HG03558 (cell line): ENCODE results near the gene KIRREL3.

ENCODE experiments used
- ATAC-seq: cut with Tn5 transposase; IDR thresholded peaks from one replicate; pipeline ENCODE4 v1.9.1; 2021; ENCODE audit warnings: moderate number of reproducible peaks; ENCODE audit not compliant: unreplicated experiment; ENCODE audit errors: extremely low read depth

The KIRREL3 gene

DNA sequence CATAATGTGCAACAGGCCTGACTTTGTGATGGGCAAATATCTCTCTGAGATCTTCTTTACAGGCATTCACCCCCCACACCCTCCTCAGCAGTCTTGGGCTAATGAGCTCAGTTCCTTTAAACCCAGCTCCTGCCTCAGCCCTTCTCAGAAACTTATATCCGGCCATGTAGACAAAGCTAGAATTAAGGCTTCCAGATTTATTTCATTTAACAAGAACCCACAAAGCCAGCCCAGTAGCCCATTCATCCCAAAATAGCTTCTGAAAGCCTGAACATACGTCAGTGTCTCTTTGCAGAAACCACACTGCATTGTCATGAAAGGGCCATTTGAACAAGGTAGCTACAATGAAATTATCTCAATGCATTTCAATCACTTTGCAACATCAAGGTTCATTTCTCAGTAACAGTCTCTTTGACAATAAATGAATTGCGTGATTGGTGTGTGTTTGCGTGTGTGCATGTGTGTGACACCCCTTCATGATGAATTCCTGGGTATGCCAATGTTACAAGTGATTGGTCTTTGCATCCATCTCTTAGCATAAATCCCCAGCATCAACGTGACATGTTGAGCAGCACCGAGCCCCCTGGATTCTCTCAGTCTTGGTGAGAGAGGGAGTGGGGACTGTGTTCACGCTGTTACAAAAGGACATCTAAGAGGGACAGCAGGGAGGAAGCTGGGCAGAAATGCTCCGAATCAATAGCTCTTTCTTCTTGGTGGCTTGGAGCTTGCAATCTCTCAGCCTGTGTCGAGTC is 299.6 kb downstream of the KIRREL3 start:
- no peak for ATAC-seq

DNA sequence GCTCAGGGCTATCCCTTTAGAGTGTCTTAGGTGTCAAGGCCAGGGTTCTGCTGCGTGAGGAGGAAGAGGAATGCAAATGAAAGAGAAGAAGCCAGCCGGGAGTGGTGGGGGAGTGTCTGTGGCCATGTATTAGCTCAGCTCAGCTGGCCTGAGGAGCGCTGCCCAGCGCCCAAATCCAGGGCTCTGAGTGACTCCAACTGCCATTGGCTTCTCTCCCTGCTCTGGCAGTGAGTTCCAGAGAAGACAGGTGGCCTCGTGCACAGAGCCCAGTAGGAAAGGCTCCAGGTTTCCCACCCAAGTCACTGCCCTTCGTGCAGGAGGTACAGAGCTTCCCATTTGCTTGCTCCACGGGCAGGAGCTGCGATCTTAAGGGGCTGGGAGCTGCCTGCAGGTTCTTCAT is 302.0 kb downstream of the KIRREL3 start:
- ATAC-seq, result no peak

DNA sequence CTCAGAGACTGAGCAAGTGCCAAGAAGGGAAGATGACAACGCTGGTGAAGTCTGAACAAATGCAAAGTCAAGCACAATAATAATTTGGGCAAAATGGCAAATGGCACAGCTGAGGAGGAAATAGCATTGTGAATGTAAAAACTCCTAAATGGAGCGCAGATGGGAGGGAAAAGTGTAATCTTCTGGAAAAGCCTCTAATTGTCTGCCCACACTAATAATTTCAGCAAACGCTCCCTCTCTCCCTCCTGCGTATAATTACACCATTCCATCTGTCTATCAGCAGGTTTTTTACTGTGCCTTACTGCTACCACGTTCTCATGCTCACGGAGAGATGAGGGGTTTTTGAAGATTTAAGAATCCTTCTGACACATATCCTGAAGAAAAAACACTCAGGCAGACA is 302.6 kb downstream of the KIRREL3 start:
- no peak for ATAC-seq

DNA sequence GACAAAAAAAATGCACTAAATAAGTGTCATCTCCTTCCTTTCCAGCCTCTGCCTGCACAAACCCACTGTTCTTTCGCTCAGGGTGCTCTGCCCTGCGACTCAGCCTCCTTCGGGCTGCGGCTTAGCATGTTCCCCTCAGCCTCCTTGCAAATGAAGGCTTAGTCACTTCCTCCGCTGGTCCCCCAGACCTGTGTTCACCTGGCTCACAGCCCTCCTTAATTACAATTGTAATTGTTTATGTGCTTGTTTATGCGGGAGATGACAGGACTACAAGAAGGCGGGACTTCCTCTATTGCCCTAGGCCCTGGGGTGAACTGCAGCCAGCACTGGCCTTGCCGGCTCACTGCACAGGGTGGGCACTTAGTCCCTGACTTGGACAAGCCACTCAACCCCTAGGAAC is 303.6 kb downstream of the KIRREL3 start:
- ATAC-seq, result no peak

DNA sequence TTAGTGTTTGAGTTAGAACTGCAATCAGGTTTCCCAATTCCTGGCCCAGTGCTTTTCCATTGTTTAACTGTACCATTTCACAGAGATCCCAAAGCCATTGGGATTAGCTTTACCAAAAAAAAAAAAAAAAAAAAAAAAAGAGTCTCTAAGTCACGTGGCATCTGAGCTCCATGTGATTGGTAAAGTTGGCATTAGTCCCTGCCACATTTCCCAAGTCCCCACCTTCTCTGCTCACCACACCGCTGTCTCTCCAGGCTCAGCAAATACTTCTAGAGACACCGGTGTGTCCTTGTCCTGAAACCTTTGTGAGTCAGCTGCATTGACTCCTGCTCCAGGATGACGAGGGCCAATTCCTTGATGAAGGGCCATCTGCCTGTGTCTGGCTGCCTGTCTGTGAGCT is 305.3 kb downstream of the KIRREL3 start:
- no peak for ATAC-seq

DNA sequence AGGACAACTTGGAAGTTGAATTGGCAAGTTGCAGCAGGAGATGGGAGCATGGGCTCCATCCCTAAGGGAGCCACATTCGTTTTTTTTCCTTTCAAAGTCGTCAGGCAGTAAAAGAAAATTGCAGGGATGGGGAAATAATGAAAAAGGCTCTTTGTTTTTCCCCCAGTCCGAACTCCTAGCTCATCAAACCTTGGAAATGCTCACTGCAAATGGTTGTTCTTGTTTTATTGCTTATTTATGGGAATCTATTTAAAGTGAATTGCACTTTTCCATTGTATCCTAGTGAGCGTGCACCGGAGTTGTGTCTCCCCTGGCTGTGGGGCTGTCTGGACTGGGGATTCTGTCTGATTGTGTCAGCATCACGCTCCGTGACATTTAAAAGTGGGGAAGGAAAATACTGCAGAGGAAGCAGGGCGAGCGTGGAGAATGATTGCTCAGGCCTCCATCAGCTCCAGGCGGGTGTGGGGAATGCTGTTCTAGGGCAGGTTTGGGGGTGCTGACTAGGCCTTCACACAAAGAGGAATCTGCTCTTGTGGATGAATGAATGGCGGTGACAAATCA is 306.4 kb downstream of the KIRREL3 start:
- no peak for ATAC-seq

DNA sequence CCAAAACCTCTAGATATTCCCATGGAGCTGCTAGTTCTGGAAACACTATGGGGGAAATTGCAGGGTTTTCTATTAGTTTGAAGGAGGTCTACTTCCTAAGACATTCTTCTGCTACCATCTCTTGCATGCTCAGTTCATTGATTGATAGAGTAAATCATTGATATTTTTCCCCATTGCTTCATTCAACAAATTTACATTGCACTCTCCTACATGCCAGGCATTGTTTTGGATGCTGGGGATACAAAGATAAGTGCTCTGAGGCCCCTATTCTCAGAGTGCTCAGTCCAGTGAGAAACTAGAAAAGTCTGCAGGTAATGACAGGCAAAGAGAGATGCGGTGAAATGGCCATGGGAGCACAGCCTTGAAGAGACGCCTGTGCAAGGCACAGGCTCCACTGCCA is 313.1 kb downstream of the KIRREL3 start:
- ATAC-seq, result no peak

DNA sequence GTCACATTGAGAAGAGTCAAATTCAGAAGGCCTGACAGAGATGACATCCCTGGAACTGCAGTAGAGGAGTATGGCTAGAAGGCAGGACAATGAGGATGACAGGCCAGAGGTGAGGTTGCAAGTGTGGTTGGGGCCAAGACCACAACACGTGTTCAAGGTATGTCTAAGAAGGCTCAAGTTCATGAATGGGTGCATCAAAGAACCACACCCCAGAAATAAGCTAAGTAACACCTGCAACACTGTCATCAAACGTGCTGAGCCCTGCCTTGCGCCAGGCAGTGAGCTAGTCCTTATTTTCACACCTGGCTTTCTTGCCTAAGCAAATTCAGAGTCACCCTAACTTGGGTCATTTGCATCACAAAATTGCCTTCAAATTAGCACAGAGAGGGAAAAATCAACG is 313.6 kb downstream of the KIRREL3 start:
- no peak for ATAC-seq

DNA sequence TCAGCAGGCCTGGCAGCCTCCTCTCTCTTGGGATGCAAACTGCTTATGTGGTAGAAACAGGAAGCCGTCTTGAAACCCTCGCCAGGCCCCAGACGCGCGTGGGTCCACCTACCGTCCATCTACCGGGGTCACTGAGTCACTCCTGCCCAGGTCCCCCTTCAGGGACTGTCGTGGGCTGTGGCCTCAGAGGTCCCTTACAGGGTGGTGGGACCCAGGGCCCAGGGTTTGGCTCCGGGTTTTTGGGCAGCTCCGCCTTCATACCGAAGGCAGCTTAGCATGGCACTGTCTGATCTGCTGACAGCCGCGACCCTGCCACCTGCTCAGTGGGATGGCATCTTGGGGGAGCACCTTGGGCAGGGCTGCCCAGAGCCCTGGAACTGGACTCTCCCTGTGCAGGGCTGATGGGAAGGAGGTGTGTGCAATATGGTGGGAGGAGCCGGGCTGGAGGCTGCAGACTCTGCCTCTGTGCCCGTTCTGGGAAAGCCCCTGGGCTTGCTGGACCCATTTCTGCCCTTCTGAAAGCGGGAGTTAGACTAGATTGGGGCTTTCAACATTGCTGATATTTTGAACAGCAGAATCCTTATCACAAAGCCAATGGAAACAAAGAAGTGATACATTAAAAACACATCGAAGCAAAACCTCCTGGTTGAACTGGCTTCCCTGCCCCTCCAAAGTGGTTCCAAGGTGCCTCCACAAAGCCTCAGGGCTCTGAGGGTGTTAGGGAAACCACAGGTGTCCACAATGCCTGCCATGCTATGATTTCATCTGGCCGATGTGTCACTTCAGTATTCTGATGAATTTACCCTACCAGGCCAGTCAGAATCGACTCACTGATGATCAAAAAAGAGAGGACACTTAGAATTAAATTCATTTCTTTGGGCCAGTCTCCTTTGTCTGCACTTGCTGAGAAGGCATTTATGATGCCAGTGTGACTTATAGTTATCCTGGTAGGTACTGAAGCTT is 316.5 kb downstream of the KIRREL3 start:
- no peak for ATAC-seq

DNA sequence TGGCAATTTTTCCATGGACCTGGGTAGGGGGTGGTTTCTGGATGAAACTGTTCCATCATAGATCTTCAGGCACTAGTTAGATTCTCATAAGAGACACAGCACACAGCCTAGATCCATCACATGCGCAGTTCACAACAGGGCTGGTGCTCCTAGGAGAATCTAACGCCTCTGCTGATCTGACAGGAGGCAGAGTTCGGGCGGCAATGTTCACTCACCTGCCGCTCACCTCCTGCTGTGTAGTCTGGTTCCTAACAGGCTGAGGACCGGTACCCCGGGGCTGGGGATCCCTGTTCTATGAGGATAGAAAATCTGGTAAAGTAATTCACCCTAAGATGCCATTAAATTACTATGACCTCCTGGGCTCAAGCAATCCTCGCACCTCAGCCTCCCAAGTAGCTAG is 318.0 kb downstream of the KIRREL3 start:
- ATAC-seq, result no peak

DNA sequence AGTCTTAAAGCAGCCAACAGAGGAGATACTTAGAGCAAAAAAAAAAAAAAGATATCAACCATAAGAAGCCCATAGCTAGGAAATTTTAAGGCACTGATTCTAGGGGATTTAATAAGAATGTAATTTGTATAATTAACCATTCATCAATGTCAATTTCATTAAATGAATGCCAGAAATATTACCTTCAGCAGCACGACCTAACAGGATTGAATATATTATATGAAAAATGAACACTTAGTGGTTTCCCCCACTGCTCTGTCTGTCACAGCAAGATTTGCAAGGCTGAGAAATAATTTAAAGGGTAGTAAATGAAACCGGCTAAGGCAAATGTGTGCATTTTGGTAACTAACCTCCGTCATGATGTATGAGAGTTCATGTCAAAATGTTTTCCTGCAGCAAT is 319.9 kb downstream of the KIRREL3 start:
- ATAC-seq, result no peak

DNA sequence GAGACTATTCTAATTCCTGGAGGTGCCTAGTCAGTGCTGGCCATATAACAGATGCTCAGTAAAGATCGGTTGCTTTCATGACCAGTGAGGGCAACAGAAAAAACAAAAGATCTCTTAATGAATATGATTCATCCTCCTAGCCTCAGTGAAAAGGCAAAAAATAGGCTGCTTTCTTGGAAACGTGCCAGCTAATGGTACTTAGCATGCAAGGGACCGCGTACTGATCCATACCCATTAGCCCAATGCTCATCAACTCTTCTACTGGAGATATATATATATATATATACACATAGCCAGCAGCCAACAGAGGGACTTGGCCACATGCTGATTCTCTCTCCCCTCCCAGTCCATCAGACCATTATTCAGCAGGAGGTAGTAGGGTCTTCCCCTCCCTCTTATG is 320.4 kb downstream of the KIRREL3 start:
- ATAC-seq, result no peak

DNA sequence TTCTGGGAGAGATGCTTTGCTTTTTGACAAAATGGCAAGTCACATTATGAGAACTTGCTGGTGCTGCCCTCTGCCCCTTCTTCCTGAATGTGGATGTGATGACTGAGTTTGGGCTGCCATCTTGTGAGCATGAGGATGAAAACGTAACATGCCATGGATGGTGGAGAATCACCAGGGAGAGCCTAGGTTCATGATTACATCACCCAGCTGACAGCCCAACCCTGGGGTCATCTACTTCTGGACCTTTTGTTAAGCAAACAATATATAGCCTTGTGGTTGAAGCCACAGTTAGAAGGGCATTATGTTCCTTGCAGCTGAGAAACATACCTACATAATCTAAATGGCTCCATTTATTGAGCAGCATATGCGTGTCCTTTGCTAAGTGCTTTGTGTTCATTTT is 321.5 kb downstream of the KIRREL3 start:
- ATAC-seq, result no peak

DNA sequence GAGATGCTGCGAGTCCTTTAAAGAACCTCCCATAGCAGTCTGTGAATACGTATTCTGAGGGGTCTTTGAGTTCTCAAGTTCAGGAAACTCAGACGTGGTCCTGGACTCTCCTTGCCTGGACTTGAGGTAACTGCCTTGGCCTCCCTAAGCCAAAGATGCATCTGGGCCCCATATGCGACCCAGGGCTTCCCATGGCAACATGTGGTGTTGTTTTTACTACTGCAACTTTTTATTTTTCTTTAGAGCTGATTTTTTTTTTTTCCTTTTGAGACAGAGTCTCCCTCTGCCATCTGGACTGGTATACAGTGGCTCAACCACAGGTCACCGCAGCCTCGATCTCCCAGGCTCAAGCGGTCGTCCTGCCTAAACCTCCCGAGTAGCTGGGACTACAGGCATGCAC is 324.0 kb downstream of the KIRREL3 start:
- no peak for ATAC-seq

DNA sequence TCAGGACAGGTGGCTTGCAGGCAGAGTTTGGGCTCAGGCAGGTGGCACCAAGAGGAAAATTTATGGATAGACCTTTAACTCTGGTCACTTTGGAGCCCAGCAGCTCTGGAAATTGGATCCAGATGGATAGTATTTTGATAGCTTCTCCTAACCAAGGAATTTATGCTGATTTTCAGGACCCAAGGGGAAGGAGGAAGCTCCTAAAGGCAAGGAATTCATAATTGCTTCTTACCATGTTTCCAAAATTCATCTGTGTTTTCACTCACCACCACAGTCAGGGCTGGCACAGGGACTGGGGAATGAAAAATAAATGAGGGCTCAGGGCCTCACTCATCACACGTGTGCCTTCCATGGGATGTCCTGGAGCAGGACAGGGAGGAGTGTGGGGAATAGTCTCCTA is 327.3 kb downstream of the KIRREL3 start:
- no peak for ATAC-seq

DNA sequence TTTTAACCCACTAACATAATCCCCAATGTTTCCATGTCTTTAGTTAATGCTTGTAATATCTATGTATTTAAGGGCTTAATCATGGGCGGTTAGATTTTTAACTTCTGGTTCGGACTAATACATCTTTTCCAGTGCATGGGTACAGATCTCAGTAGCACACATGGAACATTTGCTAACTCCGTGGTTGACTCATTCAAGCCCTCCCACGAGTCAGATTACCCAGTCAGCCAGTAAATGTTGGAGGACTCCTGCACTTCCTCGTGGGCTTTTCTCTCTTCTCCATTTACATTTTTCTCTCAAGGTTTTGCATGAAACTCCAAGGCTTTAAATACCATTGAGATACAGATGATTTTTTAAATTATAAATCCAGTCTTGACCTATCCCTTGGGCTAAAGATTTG is 331.2 kb downstream of the KIRREL3 start:
- no peak for ATAC-seq

DNA sequence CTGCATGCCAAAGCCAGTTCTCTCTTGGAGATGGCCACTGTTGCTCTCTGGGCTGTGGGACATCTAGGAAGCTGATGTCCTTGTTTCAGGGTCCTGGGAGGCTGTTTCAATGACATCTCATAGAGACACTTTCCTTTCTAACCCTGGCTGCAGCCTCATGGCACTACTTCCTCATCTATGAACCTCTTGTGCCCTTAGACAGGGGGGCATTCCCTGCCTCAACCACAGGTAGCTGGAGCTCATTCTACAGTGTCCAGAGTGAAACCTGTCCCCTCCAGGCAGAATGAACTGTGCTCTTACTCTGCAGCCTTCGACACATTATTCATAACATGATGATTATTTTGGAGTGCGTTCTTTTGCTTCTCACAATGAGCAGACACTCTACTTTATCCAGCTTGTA is 335.9 kb downstream of the KIRREL3 start:
- no peak for ATAC-seq

DNA sequence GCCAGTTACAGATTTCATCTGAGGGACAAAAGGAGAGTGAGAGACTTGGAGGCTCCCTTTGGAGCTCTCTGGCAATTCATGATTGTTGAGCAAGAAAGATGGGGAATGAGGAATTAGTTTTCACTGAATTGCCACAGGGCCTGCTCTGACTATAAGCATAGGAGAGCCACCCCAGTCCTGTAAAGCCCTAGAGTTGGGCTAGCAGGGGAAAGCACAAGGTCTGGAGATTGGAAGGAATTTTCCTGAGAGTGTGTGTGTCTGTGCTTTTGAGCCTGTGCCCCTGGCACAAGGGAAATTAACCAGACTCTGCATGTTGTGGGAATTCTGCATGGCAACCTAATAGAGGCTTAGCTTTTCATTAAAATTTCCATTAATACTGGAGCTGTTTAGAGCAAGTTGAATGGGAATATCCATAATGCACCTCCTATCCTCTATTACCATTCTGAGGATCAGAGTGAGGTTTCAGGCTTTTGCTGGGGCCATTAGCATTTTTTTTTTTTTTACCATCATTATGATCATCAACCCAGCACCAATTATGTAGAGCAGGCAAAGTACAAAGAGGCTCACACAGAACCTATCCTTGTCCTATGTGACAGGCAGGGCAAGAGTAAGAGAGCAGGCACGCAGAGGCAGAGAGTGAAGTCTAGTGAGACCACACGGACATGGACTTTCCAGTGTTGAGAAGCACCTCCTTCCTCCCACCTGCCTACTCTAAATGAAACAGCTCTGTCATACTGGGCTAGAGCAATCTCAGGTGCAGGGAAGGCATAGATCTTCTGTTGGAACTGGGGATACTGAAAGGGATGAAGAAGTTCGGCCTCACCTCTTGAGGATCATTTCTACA is 336.6 kb downstream of the KIRREL3 start:
- ATAC-seq, result no peak

DNA sequence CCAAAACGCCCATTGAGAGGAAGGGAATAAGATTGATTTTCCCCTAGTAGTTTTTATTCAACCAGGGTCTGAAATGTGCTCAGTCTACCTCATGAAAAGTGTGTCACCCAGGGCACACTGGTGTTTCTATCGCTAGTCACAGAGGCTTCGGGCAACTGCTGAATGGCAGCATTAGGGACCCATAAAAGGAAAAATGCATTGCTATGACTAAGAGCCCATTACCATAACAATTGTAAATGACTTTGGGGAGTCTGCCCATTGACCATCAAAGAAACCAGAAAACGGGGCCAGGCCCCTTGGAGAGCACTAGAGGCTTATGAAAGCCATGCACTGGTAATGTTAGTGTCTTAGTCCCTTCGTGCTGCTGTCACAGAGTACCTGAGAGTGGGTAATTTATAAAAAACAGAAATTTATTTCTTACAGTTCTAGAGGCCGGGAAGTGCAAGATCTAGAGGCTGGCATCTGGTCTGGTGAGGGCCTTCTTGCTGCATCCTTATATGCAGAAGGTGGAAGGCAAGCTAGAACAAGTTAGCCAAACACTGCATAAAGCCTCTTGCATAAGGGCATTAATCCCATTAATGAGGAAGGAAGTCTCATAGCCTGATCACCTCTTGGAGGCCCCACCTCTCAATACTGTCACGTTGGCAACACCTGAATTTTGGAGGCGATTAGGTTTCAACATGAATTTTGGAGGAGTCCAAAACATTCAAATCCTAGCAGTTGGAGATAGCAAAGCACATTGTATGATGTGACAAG is 338.4 kb downstream of the KIRREL3 start:
- no peak for ATAC-seq
